Measurements from ENCODE around the gene RTN4.

RTN4 gene

DNA sequence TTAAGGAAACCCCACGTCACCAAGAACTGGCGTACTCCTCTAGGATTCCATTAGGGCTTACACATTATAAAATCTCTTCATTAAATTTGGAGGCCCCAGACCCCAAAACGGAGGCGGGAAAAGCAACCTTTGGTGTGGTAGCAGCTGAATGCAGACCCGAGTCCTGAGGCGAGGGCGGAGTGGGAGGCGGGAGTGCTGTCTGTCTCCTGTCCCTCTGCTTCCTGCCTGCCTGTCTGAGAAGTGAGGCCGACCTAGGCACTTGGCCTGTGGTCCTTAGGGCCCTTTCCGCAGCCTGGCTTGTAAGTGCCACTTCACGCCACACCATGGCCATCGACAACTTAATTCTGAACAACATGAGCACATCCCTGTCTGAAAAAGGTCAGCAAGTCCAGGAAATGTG, 102.1 kb downstream of the RTN4 start:
- H3K79me2 ChIP-seq (ENCODE audit: insufficient read depth, low read length) = no peaks in the 10 kb centered on the region
- no peak overlapping the region for H3K9ac ChIP-seq (ENCODE audit: low read depth, low read length)
- H3K36me3 ChIP-seq (ENCODE audit: insufficient read depth, low read length) = no peaks in the 10 kb centered on the region
- H4K20me1 ChIP-seq (ENCODE audit: insufficient read depth, low read length) = no peaks in the 10 kb centered on the region
- H3K4me3 ChIP-seq (ENCODE audit: low read depth in 1 of 2, low read length in 2 of 2) = no peak overlapping the region
- H2AFZ ChIP-seq (ENCODE audit: low read depth, low read length) = no peak overlapping the region
- peaks cover 7% of the 10 kb centered on the region for H3K4me1 ChIP-seq (ENCODE audit: insufficient read depth, low read length)
- no peak overlapping the region for H3K4me2 ChIP-seq (ENCODE audit: insufficient read depth, low read length)
- H3K27me3 ChIP-seq (ENCODE audit: insufficient read depth, low read length, poor library complexity) = no peaks in the 10 kb centered on the region
- ATAC-seq (ENCODE audit: insufficient read depth, low read depth) (no peak), DNase-seq (no peak)
- no peaks in the 10 kb centered on the region for H3K9me3 ChIP-seq (ENCODE audit: insufficient read depth, low read length, severe bottlenecking)
- H3K27ac ChIP-seq (ENCODE audit: low read length) = no peak overlapping the region
- TF ChIP-seq EZH2 (IDR thresholded peaks at IDR 0.05; ENCODE audit: borderline replicate concordance, low read depth, low read length, severe bottlenecking) = no peak
- TF ChIP-seq, protein P1, sequence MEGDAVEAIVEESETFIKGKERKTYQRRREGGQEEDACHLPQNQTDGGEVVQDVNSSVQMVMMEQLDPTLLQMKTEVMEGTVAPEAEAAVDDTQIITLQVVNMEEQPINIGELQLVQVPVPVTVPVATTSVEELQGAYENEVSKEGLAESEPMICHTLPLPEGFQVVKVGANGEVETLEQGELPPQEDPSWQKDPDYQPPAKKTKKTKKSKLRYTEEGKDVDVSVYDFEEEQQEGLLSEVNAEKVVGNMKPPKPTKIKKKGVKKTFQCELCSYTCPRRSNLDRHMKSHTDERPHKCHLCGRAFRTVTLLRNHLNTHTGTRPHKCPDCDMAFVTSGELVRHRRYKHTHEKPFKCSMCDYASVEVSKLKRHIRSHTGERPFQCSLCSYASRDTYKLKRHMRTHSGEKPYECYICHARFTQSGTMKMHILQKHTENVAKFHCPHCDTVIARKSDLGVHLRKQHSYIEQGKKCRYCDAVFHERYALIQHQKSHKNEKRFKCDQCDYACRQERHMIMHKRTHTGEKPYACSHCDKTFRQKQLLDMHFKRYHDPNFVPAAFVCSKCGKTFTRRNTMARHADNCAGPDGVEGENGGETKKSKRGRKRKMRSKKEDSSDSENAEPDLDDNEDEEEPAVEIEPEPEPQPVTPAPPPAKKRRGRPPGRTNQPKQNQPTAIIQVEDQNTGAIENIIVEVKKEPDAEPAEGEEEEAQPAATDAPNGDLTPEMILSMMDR (IDR thresholded peaks at IDR 0.05; ENCODE audit: borderline replicate concordance, extremely low read depth, low read length, poor library complexity, severe bottlenecking) = no peak

DNA sequence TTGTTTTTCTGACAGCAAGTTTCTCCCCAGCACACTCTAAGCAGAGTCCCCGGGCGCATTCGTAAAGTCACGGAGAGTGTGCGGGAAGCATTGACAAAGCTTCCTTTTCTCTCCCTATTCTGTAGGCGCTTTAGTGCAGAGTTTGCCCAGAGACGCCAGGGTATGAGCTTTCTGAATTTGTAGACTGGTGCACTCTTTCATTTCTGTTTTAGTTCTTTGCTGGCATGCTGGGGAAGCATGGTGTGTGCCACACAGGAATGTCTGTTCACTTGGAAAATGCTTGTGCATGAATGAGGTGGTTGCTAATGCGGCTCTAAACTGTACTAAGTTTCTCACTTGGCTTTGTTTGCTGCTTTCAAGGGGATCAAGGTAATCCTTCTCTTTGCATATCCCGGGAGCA, 102.6 kb downstream of the RTN4 start:
- Histone ChIP-seq H3K79me2 (ENCODE audit: insufficient read depth, low read length) (no peaks in the 10 kb centered on the region), H3K36me3 (ENCODE audit: insufficient read depth, low read length) (no peaks in the 10 kb centered on the region), H3K4me1 (ENCODE audit: insufficient read depth, low read length) (peaks cover 12% of the 10 kb centered on the region), H3K4me3 (ENCODE audit: low read depth in 1 of 2, low read length in 2 of 2) (no peak overlapping the region), H2AFZ (ENCODE audit: low read depth, low read length) (no peak overlapping the region), H3K27me3 (ENCODE audit: insufficient read depth, low read length, poor library complexity) (no peaks in the 10 kb centered on the region), H3K9me3 (ENCODE audit: insufficient read depth, low read length, severe bottlenecking) (no peaks in the 10 kb centered on the region), H3K9ac (ENCODE audit: low read depth, low read length) (no peak overlapping the region), H4K20me1 (ENCODE audit: insufficient read depth, low read length) (no peaks in the 10 kb centered on the region), H3K27ac (ENCODE audit: low read length) (no peak overlapping the region), H3K4me2 (ENCODE audit: insufficient read depth, low read length) (no peak overlapping the region)
- DNase-seq (no peak), ATAC-seq (ENCODE audit: insufficient read depth, low read depth) (no peak)
- TF ChIP-seq EZH2 (IDR thresholded peaks at IDR 0.05; ENCODE audit: borderline replicate concordance, low read depth, low read length, severe bottlenecking) = no peak
- TF ChIP-seq, protein P1 (IDR thresholded peaks at IDR 0.05; ENCODE audit: borderline replicate concordance, extremely low read depth, low read length, poor library complexity, severe bottlenecking) = no peak

DNA sequence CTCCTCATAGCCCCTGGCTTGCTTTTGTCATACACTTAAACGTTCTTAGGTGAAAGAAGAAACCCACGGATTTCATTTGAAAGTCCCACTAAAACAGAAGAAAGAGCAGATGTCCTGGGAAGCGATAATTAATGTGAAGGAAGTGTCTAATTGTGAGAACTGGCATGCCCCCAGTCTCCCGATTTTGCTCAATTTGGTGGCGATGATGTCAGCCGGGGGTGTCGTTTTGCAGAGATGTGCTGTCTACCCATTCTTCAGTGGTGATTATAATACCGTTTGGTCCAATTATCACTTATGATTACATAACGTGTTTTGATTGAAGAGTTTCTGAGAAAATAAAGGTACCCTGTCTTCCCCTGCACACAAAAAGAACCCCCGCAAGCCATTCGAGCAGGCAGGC, 103.1 kb downstream of the RTN4 start:
- H3K4me2 ChIP-seq (ENCODE audit: insufficient read depth, low read length) = no peak overlapping the region
- H3K79me2 ChIP-seq (ENCODE audit: insufficient read depth, low read length) = no peaks in the 10 kb centered on the region
- no peak overlapping the region for H2AFZ ChIP-seq (ENCODE audit: low read depth, low read length)
- no peaks in the 10 kb centered on the region for H3K36me3 ChIP-seq (ENCODE audit: insufficient read depth, low read length)
- peaks cover 17% of the 10 kb centered on the region for H3K4me1 ChIP-seq (ENCODE audit: insufficient read depth, low read length)
- ATAC-seq (ENCODE audit: insufficient read depth, low read depth) (no peak), DNase-seq (no peak)
- no peak overlapping the region for H3K27ac ChIP-seq (ENCODE audit: low read length)
- no peaks in the 10 kb centered on the region for H3K9me3 ChIP-seq (ENCODE audit: insufficient read depth, low read length, severe bottlenecking)
- H4K20me1 ChIP-seq (ENCODE audit: insufficient read depth, low read length) = no peaks in the 10 kb centered on the region
- TF ChIP-seq EZH2 (IDR thresholded peaks at IDR 0.05; ENCODE audit: borderline replicate concordance, low read depth, low read length, severe bottlenecking) = no peak
- no peak overlapping the region for H3K9ac ChIP-seq (ENCODE audit: low read depth, low read length)
- H3K27me3 ChIP-seq (ENCODE audit: insufficient read depth, low read length, poor library complexity) = no peaks in the 10 kb centered on the region
- H3K4me3 ChIP-seq (ENCODE audit: low read depth in 1 of 2, low read length in 2 of 2) = no peak overlapping the region

DNA sequence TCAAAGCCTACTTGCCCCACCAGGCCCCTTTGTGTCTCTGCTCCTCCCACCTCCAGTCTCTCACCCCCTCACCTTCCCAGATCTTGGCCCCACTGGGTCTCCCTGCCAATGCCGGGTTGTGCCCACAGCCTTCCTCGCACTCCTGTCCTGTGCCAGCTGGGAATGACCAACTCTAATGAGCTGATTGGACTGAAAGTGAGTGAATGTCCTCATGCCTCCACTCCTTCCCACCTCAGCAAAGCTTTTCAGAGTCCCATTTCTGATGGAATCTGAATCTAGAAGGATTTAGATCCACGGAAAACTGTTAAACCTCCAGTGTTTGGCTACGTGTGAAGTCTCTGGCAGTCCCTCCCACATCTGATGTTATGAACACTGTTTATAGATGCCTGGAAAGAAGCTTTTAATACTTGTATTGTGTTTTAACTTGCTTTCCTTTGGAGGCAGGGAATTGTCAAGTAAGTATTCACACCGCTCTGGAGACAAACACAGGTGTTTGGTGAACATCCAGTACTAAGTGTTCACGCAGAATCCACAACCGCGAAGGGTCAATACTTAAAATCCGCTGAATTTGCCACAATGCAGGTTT, 103.9 kb downstream of the RTN4 start:
- Histone ChIP-seq H3K9ac (ENCODE audit: low read depth, low read length) (no peak overlapping the region), H3K27ac (ENCODE audit: low read length) (no peak overlapping the region), H2AFZ (ENCODE audit: low read depth, low read length) (no peak overlapping the region), H3K27me3 (ENCODE audit: insufficient read depth, low read length, poor library complexity) (no peaks in the 10 kb centered on the region), H4K20me1 (ENCODE audit: insufficient read depth, low read length) (no peaks in the 10 kb centered on the region), H3K9me3 (ENCODE audit: insufficient read depth, low read length, severe bottlenecking) (no peaks in the 10 kb centered on the region), H3K36me3 (ENCODE audit: insufficient read depth, low read length) (no peaks in the 10 kb centered on the region), H3K4me2 (ENCODE audit: insufficient read depth, low read length) (no peak overlapping the region), H3K4me1 (ENCODE audit: insufficient read depth, low read length) (peaks cover 23% of the 10 kb centered on the region), H3K4me3 (ENCODE audit: low read depth in 1 of 2, low read length in 2 of 2) (no peak overlapping the region), H3K79me2 (ENCODE audit: insufficient read depth, low read length) (no peaks in the 10 kb centered on the region)
- ATAC-seq (ENCODE audit: insufficient read depth, low read depth) (no peak), DNase-seq (no peak)
- TF ChIP-seq EZH2 (IDR thresholded peaks at IDR 0.05; ENCODE audit: borderline replicate concordance, low read depth, low read length, severe bottlenecking) = no peak
- TF ChIP-seq, protein P1 (IDR thresholded peaks at IDR 0.05; ENCODE audit: borderline replicate concordance, extremely low read depth, low read length, poor library complexity, severe bottlenecking) = no peak
